Adrenal gland (tissue), 12 donors: ENCODE measurements around the gene RIC8B. TPM values are rescaled to one million over a fixed set of nuclear protein-coding genes. Genes with fewer than 3 reads are reported as not detected.

ENCODE experiments used
- DNase-seq, 7 donors: peaks; one replicate each; pipeline ENCODE4 v3.0.0-alpha.2; 2019 to 2020
- H3K27ac ChIP-seq, 5 donors: fragments of 200-600 bp; sonication (generic) in 4 of 5; 1 replicate in 3 of 5; 2 replicates in 2 of 5; pipeline versions ENCODE4 v1.5.1 to v1.8.0; 2016 to 2020; ENCODE audit warnings: mild to moderate bottlenecking in 1 of 5
- H3K27me3 ChIP-seq: fragments of 200-600 bp; 2 replicates; pipeline ENCODE4 v1.8.0; 2021
- H3K36me3 ChIP-seq, 2 donors: fragments of 200-600 bp; replicated peaks in 1 of 2; 1 replicate in 1 of 2; 2 replicates in 1 of 2; pipeline versions ENCODE4 v1.5.1 to v1.8.0; 2018 to 2022
- H3K4me1 ChIP-seq, 2 donors: fragments of 200-600 bp; replicated peaks in 1 of 2; 1 replicate in 1 of 2; 2 replicates in 1 of 2; pipeline versions ENCODE4 v1.5.1 to v1.8.0; 2018 to 2021
- H3K4me3 ChIP-seq, 4 donors: fragments of 200-600 bp; sonication (generic) in 3 of 4; one replicate each; pipeline ENCODE4 v1.5.1; 2016 to 2018
- H3K9me3 ChIP-seq, 3 donors: fragments of 200-600 bp; sonication (generic) in 1 of 3; replicated peaks in 1 of 3; 1 replicate in 2 of 3; 2 replicates in 1 of 3; pipeline versions ENCODE4 v1.5.1 to v1.8.0; 2016 to 2021
- POLR2A ChIP-seq, 2 donors: fragments of 450-650 bp; IDR thresholded peaks; one replicate each; pipeline ENCODE4 v1.6.1; 2017; ENCODE audit warnings: antibody characterized with exemption in 2 of 2, mild to moderate bottlenecking in 2 of 2, moderate library complexity in 1 of 2
- WGBS, 4 donors: extraction: QIAGEN DNeasy Blood & Tissue Kit in 2 of 4; methylation state at CpG; one replicate each; pipeline versions ENCODE4 v1.1.5 to v1.1.7; 2013 to 2017; 5-methylcytosine and 5-hydroxymethylcytosine counted together
- intact Hi-C, 2 donors: fragments of 100-400 bp; cut with DNase I; formaldehyde crosslinking; loops; one replicate each; pipeline versions ENCODE4 v1.14.1 to v1.15.0; 2022 to 2023
- polyA plus RNA-seq, 3 donors: library from polyadenylated mRNA; stranded (reverse); fragments of 200-250 nt in 2 of 3; fragments of 350-450 nt in 1 of 3; fragmentation: Illumina TruSeq in 1 of 3; extraction: RNeasy Lipid Tissue Mini Kit (QIAGEN cat#74804) in 1 of 3; gene quantifications; one replicate each; pipeline ENCODE4 v1.2.3, GENCODE V29; 2013 to 2014
- total RNA-seq, 9 donors: library from RNA; depleted of rRNA in 4 of 9; stranded (reverse); fragments of >200 nt in 4 of 9; fragments of 120-200 nt in 1 of 9; fragmentation: NEBNext Ultra II Directional in 1 of 9; extraction: Animal tissue kit (Norgen Biotek cat#: 25700) in 1 of 9; gene quantifications; one replicate each; pipeline versions ENCODE4 v1.1.0 to v1.2.4, GENCODE V29; 2013 to 2023
- TF ChIP-seq, protein P1 (sequence below), 6 experiments: fragments of 450-650 bp in 4 of 6; fragments of 200-600 bp in 2 of 6; sonication (generic) in 1 of 6; IDR thresholded peaks; 1 replicate in 5 of 6; 2 replicates in 1 of 6; pipeline versions ENCODE4 v1.5.1 to v1.8.0; 2016 to 2021; ENCODE audit warnings: antibody characterized with exemption in 6 of 6, mild to moderate bottlenecking in 2 of 6, moderate library complexity in 1 of 6
- donor health status: healthy with polysubstance abuse.
- donor health status: Bipolar disorder and iron deficiency.
- donor health status: DM: yes; HTN: yes; CAD: no.
- donor health status: DM: no; HTN: no; CAD: no.
- donor health status: DM: no; HTN: no; CAD: no.
- donor health status: DM: yes; HTN: yes; CAD: no.

RIC8B gene
- total and polyA plus RNA-seq, 12 donors = 5.1 to 29.3 (median 14.5) TPM

DNA sequence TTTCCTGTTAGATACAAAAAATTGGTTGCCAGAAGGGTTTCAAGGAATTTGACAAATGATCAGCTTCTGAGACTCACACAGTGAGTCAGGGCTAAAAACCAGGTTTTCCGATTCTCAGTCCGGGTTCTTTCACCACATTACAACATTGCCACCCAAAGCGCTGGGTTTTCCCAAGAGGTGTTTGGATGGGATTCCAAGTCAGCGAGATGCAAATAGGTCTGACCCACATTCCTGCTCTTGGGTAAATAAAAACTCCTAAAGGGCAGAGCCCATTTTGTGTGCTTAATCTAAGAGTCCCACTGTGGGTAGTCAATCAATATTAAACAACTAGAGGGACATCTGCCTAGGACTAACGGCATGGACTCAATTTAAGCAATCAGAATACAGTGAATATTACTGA is 5.4 kb upstream of the RIC8B start:
- H3K4me1 ChIP-seq = peaks cover 18 to 22% of the 10 kb centered on the region in 2 donors
- WGBS, 4 donors = 48 to 59% (median 51%) methylated on average over 5 of the region's 5 CpGs
- DNase-seq = peak in 1 of 7 donors; percentile 45
- no peak overlapping the region for H3K27ac ChIP-seq
- TF ChIP-seq, protein P1, sequence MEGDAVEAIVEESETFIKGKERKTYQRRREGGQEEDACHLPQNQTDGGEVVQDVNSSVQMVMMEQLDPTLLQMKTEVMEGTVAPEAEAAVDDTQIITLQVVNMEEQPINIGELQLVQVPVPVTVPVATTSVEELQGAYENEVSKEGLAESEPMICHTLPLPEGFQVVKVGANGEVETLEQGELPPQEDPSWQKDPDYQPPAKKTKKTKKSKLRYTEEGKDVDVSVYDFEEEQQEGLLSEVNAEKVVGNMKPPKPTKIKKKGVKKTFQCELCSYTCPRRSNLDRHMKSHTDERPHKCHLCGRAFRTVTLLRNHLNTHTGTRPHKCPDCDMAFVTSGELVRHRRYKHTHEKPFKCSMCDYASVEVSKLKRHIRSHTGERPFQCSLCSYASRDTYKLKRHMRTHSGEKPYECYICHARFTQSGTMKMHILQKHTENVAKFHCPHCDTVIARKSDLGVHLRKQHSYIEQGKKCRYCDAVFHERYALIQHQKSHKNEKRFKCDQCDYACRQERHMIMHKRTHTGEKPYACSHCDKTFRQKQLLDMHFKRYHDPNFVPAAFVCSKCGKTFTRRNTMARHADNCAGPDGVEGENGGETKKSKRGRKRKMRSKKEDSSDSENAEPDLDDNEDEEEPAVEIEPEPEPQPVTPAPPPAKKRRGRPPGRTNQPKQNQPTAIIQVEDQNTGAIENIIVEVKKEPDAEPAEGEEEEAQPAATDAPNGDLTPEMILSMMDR (IDR thresholded peaks at IDR 0.05) = no peak
- TF ChIP-seq POLR2A (IDR thresholded peaks at IDR 0.05) = no peak
- H3K36me3 ChIP-seq = no peaks in the 10 kb centered on the region
- intact Hi-C loops = no loop called here
- no peaks in the 10 kb centered on the region for H3K27me3 ChIP-seq
- no peak overlapping the region for H3K4me3 ChIP-seq
- H3K9me3 ChIP-seq = no peaks in the 10 kb centered on the region

DNA sequence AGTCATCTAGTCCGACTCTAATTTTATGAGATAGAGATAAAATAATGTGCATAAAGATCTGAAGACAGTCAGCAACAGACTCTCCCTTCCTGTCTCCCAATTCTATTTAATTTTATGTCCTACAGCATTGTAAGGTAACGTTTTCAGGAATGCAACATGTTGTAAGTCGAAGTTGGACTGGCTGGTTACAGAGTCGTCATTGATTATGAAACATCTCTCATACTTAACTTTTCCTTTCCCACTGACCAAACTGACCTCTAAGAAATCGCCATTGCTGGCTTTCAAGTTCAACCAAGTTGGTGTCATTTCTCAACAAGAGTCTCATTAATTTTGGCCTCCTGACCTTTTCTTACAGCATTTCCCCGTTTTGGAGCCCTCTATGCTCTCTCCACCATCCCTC is 4.9 kb upstream of the RIC8B start:
- no peaks in the 10 kb centered on the region for H3K27me3 ChIP-seq
- no peaks in the 10 kb centered on the region for H3K36me3 ChIP-seq
- no peak overlapping the region for H3K4me3 ChIP-seq
- TF ChIP-seq POLR2A (IDR thresholded peaks at IDR 0.05) = no peak
- TF ChIP-seq, protein P1 (IDR thresholded peaks at IDR 0.05) = no peak
- H3K27ac ChIP-seq = no peak overlapping the region
- peaks cover 18 to 22% of the 10 kb centered on the region in 2 donors for H3K4me1 ChIP-seq
- DNase-seq = no peak
- intact Hi-C loops = no loop called here
- 70 to 79% (median 75%) methylated on average over 6 of the region's 6 CpGs for WGBS, 4 donors
- H3K9me3 ChIP-seq = no peaks in the 10 kb centered on the region

DNA sequence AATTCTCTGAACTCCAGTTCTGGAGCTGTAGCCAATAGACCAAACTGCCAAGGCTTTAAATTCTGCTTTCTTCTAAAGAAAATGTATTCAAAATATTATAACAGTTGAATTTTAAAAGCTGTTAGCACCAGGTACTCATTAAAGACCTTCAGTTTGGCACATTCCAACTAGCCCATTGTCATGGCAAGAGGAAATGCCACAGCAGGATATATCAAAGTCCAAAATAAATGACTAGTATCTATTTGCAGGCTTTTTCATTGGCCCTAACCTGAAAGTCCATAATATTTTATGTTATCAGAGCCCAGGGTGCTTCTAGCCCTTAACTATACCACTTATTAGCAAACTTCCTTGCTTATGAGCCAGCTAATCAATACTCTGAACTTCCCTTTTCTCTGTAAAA is 3.1 kb upstream of the RIC8B start:
- TF ChIP-seq, protein P1 (IDR thresholded peaks at IDR 0.05) = no peak
- no peak for TF ChIP-seq POLR2A (IDR thresholded peaks at IDR 0.05)
- intact Hi-C loops = no loop called here
- DNase-seq = no peak
- no peak overlapping the region for H3K27ac ChIP-seq
- peaks cover 27 to 34% of the 10 kb centered on the region in 2 donors for H3K4me1 ChIP-seq
- no peaks in the 10 kb centered on the region for H3K36me3 ChIP-seq
- no peaks in the 10 kb centered on the region for H3K27me3 ChIP-seq
- H3K9me3 ChIP-seq = no peaks in the 10 kb centered on the region
- H3K4me3 ChIP-seq = no peak overlapping the region

DNA sequence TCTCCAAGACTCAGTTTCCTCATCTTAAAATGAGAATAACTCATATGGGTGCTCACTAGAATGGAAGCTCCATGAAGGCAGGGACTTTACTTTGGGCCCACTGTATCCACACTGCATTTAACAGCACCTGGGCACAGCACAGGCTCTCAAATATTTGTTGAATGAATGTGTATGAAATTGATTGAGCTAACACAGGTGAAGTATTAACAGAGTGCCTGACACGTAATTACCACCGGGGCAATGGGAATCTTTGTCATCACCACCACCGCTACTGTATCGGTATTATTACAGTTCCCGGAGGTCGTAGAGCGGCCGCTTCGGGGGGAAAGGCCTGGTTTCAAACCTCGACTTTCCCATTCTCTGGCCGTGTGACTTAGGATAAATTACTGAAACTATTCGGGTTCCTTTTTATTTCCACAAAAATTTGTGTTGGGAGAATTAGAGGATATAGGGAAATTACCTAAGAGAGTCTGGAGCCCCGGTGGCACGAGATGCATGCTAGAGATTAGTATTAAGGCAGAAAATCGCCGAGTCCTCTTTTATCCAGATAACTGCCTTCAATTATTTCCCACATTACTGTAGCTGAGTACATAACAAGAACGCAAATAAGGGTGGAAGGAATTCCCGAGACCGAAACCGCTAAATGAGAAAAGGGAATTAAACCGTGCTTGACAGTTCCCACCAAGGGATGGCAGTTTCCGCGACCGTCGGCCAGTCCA is 1.0 kb upstream of the RIC8B start:
- DNase-seq = no peak
- H3K27ac ChIP-seq = peak overlapping the region; percentile 50 to 99 (median 96)
- WGBS, 4 donors = 39 to 44% (median 39%) methylated on average over 23 to 25 of the region's 25 CpGs

More for the DNA sequence above, 1.0 kb upstream of the RIC8B start:
- Histone ChIP-seq H3K4me1 (peaks cover 19 to 35% of the 10 kb centered on the region in 2 donors), H3K9me3 (no peaks in the 10 kb centered on the region), H3K27me3 (no peaks in the 10 kb centered on the region), H3K4me3 (peak overlapping the region in 2 of 4 donors; percentile 79 to 81), H3K36me3 (no peaks in the 10 kb centered on the region)
- TF ChIP-seq POLR2A (IDR thresholded peaks at IDR 0.05) = no peak
- TF ChIP-seq, protein P1 (IDR thresholded peaks at IDR 0.05) = no peak
- intact Hi-C loops = no loop called here
